ENCODE results near the gene WDR89. TPM values are rescaled to one million over a fixed set of nuclear protein-coding genes. Genes with fewer than 3 reads are reported as not detected.
"Not testable (repeated sequence)": the region's sequence is repeated elsewhere in the genome, so short reads cannot be mapped to it uniquely, and the experiment has no call there.

WDR89 gene
- polyA plus RNA-seq, 1 of the 3 experiments (the other 2 are of a cell fraction) = 2.6 TPM

DNA sequence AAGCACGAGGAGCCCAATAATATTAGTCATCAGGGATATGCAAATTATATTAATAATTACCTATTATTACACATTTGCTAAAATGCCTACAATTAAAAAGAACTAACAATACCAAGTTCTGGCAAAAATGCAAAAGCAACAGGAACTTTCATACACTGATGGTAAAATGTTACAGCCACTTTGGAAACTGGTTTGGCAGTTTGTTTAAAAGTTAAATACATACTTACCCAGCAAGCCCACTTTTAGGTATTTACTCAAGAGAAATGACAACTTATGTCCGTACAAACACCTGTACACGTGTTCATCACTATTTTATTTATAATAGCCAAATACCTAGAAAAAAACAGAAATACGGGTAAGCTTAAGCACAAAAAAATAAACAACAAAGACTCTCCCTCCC is 17.0 kb downstream of the WDR89 start:
- 90% methylated on average over 4 of the region's 4 CpGs for WGBS (ENCODE audit: low lambda C conversion rate)
- H4K20me1 ChIP-seq (ENCODE audit: insufficient read depth) = no peaks in the 10 kb centered on the region
- no peak overlapping the region for H3K27ac ChIP-seq (ENCODE audit: low read depth in 2 of 2, low read length in 1 of 2)
- no peaks in the 10 kb centered on the region for H3K9me3 ChIP-seq
- peaks cover 2 to 13% of the 10 kb centered on the region in 2 experiments for H3K36me3 ChIP-seq (replicated peaks in 1 of 2; ENCODE audit: control insufficient read depth in 1 of 2, insufficient read depth in 2 of 2, low read length in 1 of 2)
- no peak overlapping the region for H2AFZ ChIP-seq (ENCODE audit: low read depth)
- H3K9ac ChIP-seq = no peak overlapping the region
- CTCF ChIA-PET = interaction anchor here (1.1 kb wide), 1 partner anchor 236 kb away, joined by 3 read pairs; no protein-coding TSS in a partner anchor
- POLR2A ChIA-PET = no interaction called here
- no peaks in the 10 kb centered on the region for H3K9me2 ChIP-seq
- no peaks in the 10 kb centered on the region for H3K4me1 ChIP-seq (ENCODE audit: control insufficient read depth in 1 of 2, insufficient read depth in 2 of 2, low read depth in 1 of 2, low read length in 1 of 2)
- H3K79me2 ChIP-seq (ENCODE audit: insufficient read depth) = peaks cover 11% of the 10 kb centered on the region
- no peak overlapping the region for H3K4me2 ChIP-seq
- no peaks in the 10 kb centered on the region for H3K27me3 ChIP-seq (ENCODE audit: insufficient read depth)
- no peak for TF ChIP-seq EP300 (IDR thresholded peaks at IDR 0.05; ENCODE audit: borderline replicate concordance in 1 of 2, low read depth in 1 of 2, low read length in 1 of 2)
- TF ChIP-seq FOXJ3 (CRISPR knock-in tag; IDR thresholded peaks at IDR 0.05) = no peak
- no peak for TF ChIP-seq TAF1 (IDR thresholded peaks at IDR 0.05; ENCODE audit: borderline replicate concordance, low read depth, low read length)
- no peak for TF ChIP-seq RCOR1 (IDR thresholded peaks at IDR 0.05; ENCODE audit: low read length)
- TF ChIP-seq, protein P1, sequence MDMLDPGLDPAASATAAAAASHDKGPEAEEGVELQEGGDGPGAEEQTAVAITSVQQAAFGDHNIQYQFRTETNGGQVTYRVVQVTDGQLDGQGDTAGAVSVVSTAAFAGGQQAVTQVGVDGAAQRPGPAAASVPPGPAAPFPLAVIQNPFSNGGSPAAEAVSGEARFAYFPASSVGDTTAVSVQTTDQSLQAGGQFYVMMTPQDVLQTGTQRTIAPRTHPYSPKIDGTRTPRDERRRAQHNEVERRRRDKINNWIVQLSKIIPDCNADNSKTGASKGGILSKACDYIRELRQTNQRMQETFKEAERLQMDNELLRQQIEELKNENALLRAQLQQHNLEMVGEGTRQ (IDR thresholded peaks at IDR 0.05; ENCODE audit: borderline replicate concordance, low read depth, low read length) = no peak
- no peak for TF ChIP-seq CHD2 (IDR thresholded peaks at IDR 0.05; ENCODE audit: low read length, partially characterized antibody)
- no peak for TF ChIP-seq TCF12 (IDR thresholded peaks at IDR 0.05)
- TF ChIP-seq, protein P2, sequence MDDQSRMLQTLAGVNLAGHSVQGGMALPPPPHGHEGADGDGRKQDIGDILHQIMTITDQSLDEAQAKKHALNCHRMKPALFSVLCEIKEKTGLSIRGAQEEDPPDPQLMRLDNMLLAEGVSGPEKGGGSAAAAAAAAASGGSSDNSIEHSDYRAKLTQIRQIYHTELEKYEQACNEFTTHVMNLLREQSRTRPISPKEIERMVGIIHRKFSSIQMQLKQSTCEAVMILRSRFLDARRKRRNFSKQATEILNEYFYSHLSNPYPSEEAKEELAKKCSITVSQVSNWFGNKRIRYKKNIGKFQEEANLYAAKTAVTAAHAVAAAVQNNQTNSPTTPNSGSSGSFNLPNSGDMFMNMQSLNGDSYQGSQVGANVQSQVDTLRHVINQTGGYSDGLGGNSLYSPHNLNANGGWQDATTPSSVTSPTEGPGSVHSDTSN (IDR thresholded peaks at IDR 0.05) = no peak
- TF ChIP-seq FOXM1 (IDR thresholded peaks at IDR 0.05; ENCODE audit: low read depth) = no peak
- DNase-seq = no peak
- no peak overlapping the region for H3K4me3 ChIP-seq (ENCODE audit: low read depth in 2 of 2, low read length in 1 of 2)
- H3F3A ChIP-seq (replicated peaks; ENCODE audit: insufficient read depth) = peaks cover 12% of the 10 kb centered on the region

DNA sequence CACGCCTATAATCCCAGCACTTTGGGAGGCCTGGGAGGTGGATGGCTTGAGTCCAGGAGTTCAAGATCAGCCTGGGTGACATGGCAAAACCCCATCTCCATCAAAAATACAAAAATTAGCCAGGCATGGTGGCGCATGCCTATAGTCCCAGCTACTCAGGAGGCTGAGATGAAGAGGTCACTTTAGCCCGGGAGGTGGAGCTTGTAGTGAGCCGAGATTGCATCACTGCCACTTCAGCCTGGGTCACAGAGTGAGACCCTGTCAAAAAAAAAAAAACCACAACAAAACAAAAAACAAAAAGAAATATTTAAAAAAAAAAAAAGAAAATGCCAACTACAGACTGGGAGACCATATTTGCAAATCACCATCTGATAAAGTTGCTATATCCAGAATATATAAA is 17.5 kb downstream of the WDR89 start:
- WGBS (ENCODE audit: low lambda C conversion rate) = 92% methylated on average over 4 of the region's 4 CpGs
- H4K20me1 ChIP-seq (ENCODE audit: insufficient read depth) = no peaks in the 10 kb centered on the region
- DNase-seq = no peak
- no peaks in the 10 kb centered on the region for H3K9me2 ChIP-seq
- no peaks in the 10 kb centered on the region for H3K27me3 ChIP-seq (ENCODE audit: insufficient read depth)
- H2AFZ ChIP-seq (ENCODE audit: low read depth) = no peak overlapping the region
- ChIA-PET POLR2A (no interaction called here), CTCF (interaction anchor here (1.1 kb wide), 1 partner anchor 235 kb away, joined by 3 read pairs; no protein-coding TSS in a partner anchor)
- H3K27ac ChIP-seq (ENCODE audit: low read depth in 2 of 2, low read length in 1 of 2) = no peak overlapping the region
- H3K4me3 ChIP-seq (ENCODE audit: low read depth in 2 of 2, low read length in 1 of 2) = no peak overlapping the region
- H3K4me1 ChIP-seq (ENCODE audit: control insufficient read depth in 1 of 2, insufficient read depth in 2 of 2, low read depth in 1 of 2, low read length in 1 of 2) = no peaks in the 10 kb centered on the region
- H3K36me3 ChIP-seq (replicated peaks in 1 of 2; ENCODE audit: control insufficient read depth in 1 of 2, insufficient read depth in 2 of 2, low read length in 1 of 2) = peaks cover 2 to 13% of the 10 kb centered on the region in 2 experiments
- H3F3A ChIP-seq (replicated peaks; ENCODE audit: insufficient read depth) = peaks cover 8% of the 10 kb centered on the region
- H3K9ac ChIP-seq = no peak overlapping the region
- TF ChIP-seq RCOR1 (IDR thresholded peaks at IDR 0.05; ENCODE audit: low read length) (no peak), MXI1 (IDR thresholded peaks at IDR 0.05; ENCODE audit: low read depth, low read length) (no peak)
- H3K79me2 ChIP-seq (ENCODE audit: insufficient read depth) = peaks cover 14% of the 10 kb centered on the region
- H3K4me2 ChIP-seq = no peak overlapping the region
- H3K9me3 ChIP-seq = no peaks in the 10 kb centered on the region

DNA sequence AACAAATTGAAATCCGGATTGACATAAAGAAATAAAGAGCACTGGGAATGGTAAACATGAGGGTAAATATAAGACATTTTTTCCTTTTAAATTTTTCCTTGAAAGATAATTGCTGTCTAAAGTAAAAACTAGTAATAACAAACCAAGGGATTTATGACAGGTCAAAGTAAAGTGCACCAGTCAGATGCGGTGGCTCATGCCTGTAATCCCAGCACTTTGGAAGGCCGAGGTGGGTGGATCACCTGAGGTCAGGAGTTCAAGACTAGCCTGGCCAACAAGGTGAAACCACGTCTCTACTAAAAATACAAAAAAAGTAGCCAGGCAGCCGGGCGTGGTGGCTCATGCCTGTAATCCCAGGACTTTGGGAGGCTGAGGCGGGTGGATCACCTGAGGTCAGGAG is 19.7 kb downstream of the WDR89 start:
- H3K4me3 ChIP-seq (ENCODE audit: low read depth in 2 of 2, low read length in 1 of 2); H3K4me2 ChIP-seq; H3K4me1 ChIP-seq (ENCODE audit: control insufficient read depth in 1 of 2, insufficient read depth in 2 of 2, low read depth in 1 of 2, low read length in 1 of 2); H3K36me3 ChIP-seq (replicated peaks in 1 of 2; ENCODE audit: control insufficient read depth in 1 of 2, insufficient read depth in 2 of 2, low read length in 1 of 2); POLR2A ChIA-PET; H3F3A ChIP-seq (replicated peaks; ENCODE audit: insufficient read depth); H2AFZ ChIP-seq (ENCODE audit: low read depth); H4K20me1 ChIP-seq (ENCODE audit: insufficient read depth); H3K27ac ChIP-seq (ENCODE audit: low read depth in 2 of 2, low read length in 1 of 2); H3K9me3 ChIP-seq; H3K9ac ChIP-seq; DNase-seq; H3K27me3 ChIP-seq (ENCODE audit: insufficient read depth); H3K9me2 ChIP-seq: not testable (repeated sequence)
- peaks cover 30% of the 10 kb centered on the region for H3K79me2 ChIP-seq (ENCODE audit: insufficient read depth)
- 92% methylated on average over 7 of the region's 7 CpGs for WGBS (ENCODE audit: low lambda C conversion rate)
- CTCF ChIA-PET = interaction anchor here (1.3 kb wide), 1 partner anchor 17 kb away, joined by 3 read pairs; no protein-coding TSS in a partner anchor

Data from SK-N-SH (cell line).